ENCODE data around the gene RASGRF2. TPM values are rescaled to one million over a fixed set of nuclear protein-coding genes. Genes with fewer than 3 reads are reported as not detected.

The RASGRF2 gene
- total and polyA plus RNA-seq, 2 of the 8 experiments (the other 6 are each of a cell fraction or from before 2014, with no cell fraction given), result 2.6 to 29.5 TPM

- no peaks in the 10 kb centered on the region for H3K36me3 ChIP-seq (ENCODE audit: control insufficient read depth in 2 of 4, insufficient read depth in 4 of 4, low read length in 3 of 4)
- H2BK120ac ChIP-seq (replicated peaks; ENCODE audit: low read depth, low read length), result no peak overlapping the region
- FAIRE-seq (no peak), DNase-seq (ENCODE audit: low read depth in 1 of 2, low spot score in 2 of 2) (no peak)
- H3K79me2 ChIP-seq (ENCODE audit: control insufficient read depth in 1 of 2, insufficient read depth in 2 of 2, low read length in 2 of 2), result peaks cover 0 to 2% of the 10 kb centered on the region in 2 experiments; a peak in 2 of 4 replicates
- H3K4me3 ChIP-seq (ENCODE audit: extremely low read depth in 1 of 4, insufficient read depth in 2 of 4, low read depth in 3 of 4, low read length in 4 of 4), result no peak overlapping the region
- no peak overlapping the region for H4K8ac ChIP-seq (ENCODE audit: extremely low read depth, insufficient read depth, low read length)
- no peak overlapping the region for H3K56ac ChIP-seq (replicated peaks; ENCODE audit: insufficient read length, low read depth, low read length)
- H2AK5ac ChIP-seq (ENCODE audit: low read depth, low read length), result no peak overlapping the region
- H4K91ac ChIP-seq (replicated peaks; ENCODE audit: insufficient read length, low read length), result no peak overlapping the region
- no peak overlapping the region for H2BK12ac ChIP-seq (ENCODE audit: low read depth, low read length)
- H3K27me3 ChIP-seq (replicated peaks in 1 of 4; ENCODE audit: control insufficient read depth in 3 of 4, extremely low read depth in 1 of 4, insufficient read depth in 3 of 4, low read length in 3 of 4), result no peaks in the 10 kb centered on the region
- no peak overlapping the region for H4K5ac ChIP-seq (ENCODE audit: insufficient read length, low read depth, low read length)
- H2BK15ac ChIP-seq (ENCODE audit: low read length), result no peak overlapping the region
- H3K4ac ChIP-seq (replicated peaks; ENCODE audit: insufficient read length, low read depth, low read length), result no peak overlapping the region
- no peak overlapping the region for H3K4me2 ChIP-seq (ENCODE audit: insufficient read depth in 1 of 2, low read depth in 2 of 2, low read length in 2 of 2)
- 75% methylated on average over 2 of the region's 2 CpGs; no CpG with 5 or more reads in 1 of the 2 experiments for WGBS, 2 experiments (ENCODE audit: extremely low coverage in 1 of 2, insufficient coverage in 1 of 2, insufficient read length in 1 of 2, insufficient replicate concordance in 2 of 2, low coverage in 1 of 2, low lambda C conversion rate in 2 of 2, missing lambda C conversion rate in 1 of 2)
- no peaks in the 10 kb centered on the region for H3K79me1 ChIP-seq (ENCODE audit: low read depth, low read length)
- no peaks in the 10 kb centered on the region for H3K9me3 ChIP-seq (ENCODE audit: insufficient read depth in 2 of 2, low read depth in 1 of 2, low read length in 1 of 2)
- POLR2A ChIA-PET (ENCODE audit: partially characterized antibody), result no interaction called here
- H3K9ac ChIP-seq (replicated peaks in 1 of 4; ENCODE audit: extremely low read depth in 1 of 4, low read depth in 3 of 4, low read length in 3 of 4), result no peak overlapping the region
- H3K23me2 ChIP-seq (ENCODE audit: low read depth, low read length), result no peaks in the 10 kb centered on the region; the same call in 1 of the 2 replicates
- no peak overlapping the region for H3K18ac ChIP-seq (ENCODE audit: extremely low read depth, low read length)
- no peak overlapping the region for H3K23ac ChIP-seq (ENCODE audit: insufficient read length)
- H2AFZ ChIP-seq (ENCODE audit: low read length), result no peak overlapping the region
- no peak overlapping the region for H2BK20ac ChIP-seq (ENCODE audit: low read length)
- no peak overlapping the region for H3K14ac ChIP-seq (ENCODE audit: insufficient read length)
- no peak overlapping the region for H2BK5ac ChIP-seq (ENCODE audit: low read depth, low read length)
- TF ChIP-seq USF2 (IDR thresholded peaks at IDR 0.05; ENCODE audit: low read length), result no peak
- no peak for TF ChIP-seq BACH1 (IDR thresholded peaks at IDR 0.05; ENCODE audit: low read length)
- no peak for TF ChIP-seq SP2 (IDR thresholded peaks at IDR 0.05; ENCODE audit: low read length)
- no peak for TF ChIP-seq TBP (IDR thresholded peaks at IDR 0.05; ENCODE audit: low read depth, low read length)
- TF ChIP-seq CTBP2 (IDR thresholded peaks at IDR 0.05; ENCODE audit: borderline replicate concordance, insufficient read depth, insufficient read length, low read length), result no peak
- TF ChIP-seq RXRA (IDR thresholded peaks at IDR 0.05; ENCODE audit: insufficient read depth, low read depth, low read length), result no peak
- no peak for TF ChIP-seq BRCA1 (IDR thresholded peaks at IDR 0.05; ENCODE audit: low read depth, low read length)
- TF ChIP-seq GABPA (IDR thresholded peaks at IDR 0.05; ENCODE audit: borderline replicate concordance, insufficient read depth, low read length), result no peak
- no peak for TF ChIP-seq PHF8 (conservative IDR thresholded peaks at IDR 0.05; ENCODE audit: low read depth, low read length)
- TF ChIP-seq KDM5A (IDR thresholded peaks at IDR 0.05; ENCODE audit: low read length), result no peak
- TF ChIP-seq SIX5 (IDR thresholded peaks at IDR 0.05; ENCODE audit: low read depth, low read length), result no peak
- CTCF ChIA-PET (ENCODE audit: partially characterized antibody), result no interaction called here
- H3K4me1 ChIP-seq (replicated peaks in 1 of 4; ENCODE audit: control insufficient read depth in 3 of 4, insufficient read depth in 4 of 4, low read length in 3 of 4), result peaks cover 2 to 8% (median 7%) of the 10 kb centered on the region in 4 experiments
- no peaks in the 10 kb centered on the region for H4K20me1 ChIP-seq (replicated peaks in 1 of 2; ENCODE audit: control insufficient read depth in 1 of 2, insufficient read depth in 2 of 2, low read length in 2 of 2)
- H3K27ac ChIP-seq (ENCODE audit: low read depth, low read length), result no peak overlapping the region
Observed at GRCh38 chr5:80988419-80988935, 28.3 kb downstream of the RASGRF2 start.

All from H1 (cell line).